PFSK-1 (cell line): Measurements from ENCODE around the gene ZNF474.

Experiments used
- FOXP2 ChIP-seq: optimal IDR thresholded peaks from 2 replicates; pipeline ENCODE3; 2011; ENCODE audit warnings: borderline replicate concordance, control low read depth, inconsistent platforms; ENCODE audit not compliant: insufficient read depth; ENCODE audit errors: extremely low read length, extremely low read depth
- POLR2AphosphoS5 ChIP-seq: IDR thresholded peaks from 2 replicates; pipeline ENCODE4 v1.6.1; 2012; ENCODE audit warnings: low read depth, mild to moderate bottlenecking, control low read depth, low read length, moderate library complexity
- REST ChIP-seq, 2 experiments: IDR thresholded peaks; 2 replicates each; pipeline versions ENCODE4 v1.6.1 to v1.8.0; 2011 to 2012; ENCODE audit warnings: low read depth in 2 of 2, low read length in 2 of 2, control low read depth in 1 of 2, inconsistent platforms in 1 of 2, mild to moderate bottlenecking in 1 of 2, moderate library complexity in 1 of 2; ENCODE audit not compliant: insufficient read depth in 1 of 2
- SIN3A ChIP-seq: IDR thresholded peaks from 2 replicates; pipeline ENCODE4 v1.6.1; 2012; ENCODE audit warnings: mild to moderate bottlenecking, low read length, moderate library complexity, borderline replicate concordance; ENCODE audit not compliant: insufficient read depth

- TF ChIP-seq POLR2AphosphoS5 (no peak), REST (IDR thresholded peaks at IDR 0.05; ENCODE audit: insufficient read depth in 1 of 2, low read depth in 2 of 2, low read length in 2 of 2) (no peak), FOXP2 (no peak), SIN3A (no peak)
Measured at GRCh38 chr5:122175852-122176251, 46.5 kb downstream of the ZNF474 start.
